ENCODE measurements around the gene GLMN. TPM values are rescaled to one million over a fixed set of nuclear protein-coding genes. Genes with fewer than 3 reads are reported as not detected.

GLMN gene
- polyA plus RNA-seq, 1 of the 3 experiments (the other 2 are of a cell fraction) = 2.3 TPM

GRCh38 chr1:92327794-92328193 lies 29.0 kb upstream of the GLMN start:
- WGBS (ENCODE audit: low lambda C conversion rate) = 93% methylated on average over 4 of the region's 4 CpGs
- no peak for DNase-seq
- no peak overlapping the region for H2AFZ ChIP-seq (ENCODE audit: low read depth)
- H3K36me3 ChIP-seq (replicated peaks in 1 of 2; ENCODE audit: control insufficient read depth in 1 of 2, insufficient read depth in 2 of 2, low read length in 1 of 2) = peaks cover 41 to 62% of the 10 kb centered on the region in 2 experiments
- H3K4me2 ChIP-seq = no peak overlapping the region
- no peak for TF ChIP-seq POLR2AphosphoS5 (IDR thresholded peaks at IDR 0.05; ENCODE audit: low read depth, low read length)
- no peak for TF ChIP-seq GATA2 (CRISPR knock-in tag; IDR thresholded peaks at IDR 0.05)
- no peak for TF ChIP-seq EP300 (IDR thresholded peaks at IDR 0.05; ENCODE audit: borderline replicate concordance in 1 of 2, low read depth in 1 of 2, low read length in 1 of 2)
- TF ChIP-seq MAX (IDR thresholded peaks at IDR 0.05; ENCODE audit: low read depth) = no peak
- TF ChIP-seq JUND (IDR thresholded peaks at IDR 0.05) = no peak
- TF ChIP-seq PBX3 (IDR thresholded peaks at IDR 0.05) = no peak
- no peak for TF ChIP-seq FOSL2 (IDR thresholded peaks at IDR 0.05; ENCODE audit: borderline replicate concordance, low read depth)
- no peak for TF ChIP-seq RFX5 (IDR thresholded peaks at IDR 0.05; ENCODE audit: low read length)
- TF ChIP-seq RCOR1 (IDR thresholded peaks at IDR 0.05; ENCODE audit: low read length) = no peak
- no peak for TF ChIP-seq CTCF (IDR thresholded peaks at IDR 0.05)
- no peak for TF ChIP-seq FOXJ3 (CRISPR knock-in tag; IDR thresholded peaks at IDR 0.05)
- TF ChIP-seq YY1 (IDR thresholded peaks at IDR 0.05; ENCODE audit: low read depth) = no peak
- no peak for TF ChIP-seq SIN3A (IDR thresholded peaks at IDR 0.05; ENCODE audit: borderline replicate concordance, low read depth, low read length)
- TF ChIP-seq FOXM1 (IDR thresholded peaks at IDR 0.05; ENCODE audit: low read depth) = no peak
- TF ChIP-seq ZBTB33 (IDR thresholded peaks at IDR 0.05; ENCODE audit: borderline replicate concordance, low read depth) = no peak
- ChIA-PET POLR2A (no interaction called here), CTCF (interaction anchor here (1.3 to 1.6 kb wide), 2 partner anchors 17 to 18 kb away, joined by 4 read pairs; no protein-coding TSS in a partner anchor)
- no peak overlapping the region for H3K27ac ChIP-seq (ENCODE audit: low read depth in 2 of 2, low read length in 1 of 2)
- no peaks in the 10 kb centered on the region; a peak in 1 of 4 replicates for H3K4me1 ChIP-seq (ENCODE audit: control insufficient read depth in 1 of 2, insufficient read depth in 2 of 2, low read depth in 1 of 2, low read length in 1 of 2)
- no peaks in the 10 kb centered on the region for H3K27me3 ChIP-seq (ENCODE audit: insufficient read depth)
- no peak overlapping the region for H3K4me3 ChIP-seq (ENCODE audit: low read depth in 2 of 2, low read length in 1 of 2)
- no peak overlapping the region for H3K9ac ChIP-seq
- H3K9me2 ChIP-seq = no peaks in the 10 kb centered on the region
- H3F3A ChIP-seq (replicated peaks; ENCODE audit: insufficient read depth) = no peaks in the 10 kb centered on the region
- no peaks in the 10 kb centered on the region for H4K20me1 ChIP-seq (ENCODE audit: insufficient read depth)
- no peaks in the 10 kb centered on the region; the same call in 1 of the 2 replicates for H3K79me2 ChIP-seq (ENCODE audit: insufficient read depth)
- no peaks in the 10 kb centered on the region for H3K9me3 ChIP-seq

All from SK-N-SH (cell line).